HUDEP-2 (cell line): Measurements from ENCODE around the gene ZNF423.

Source experiments
- DNase-seq, 76 experiments: peaks; one replicate each; lab custom pipeline; 2025; ENCODE audit not compliant: unreplicated experiment in 76 of 76; lab: John Stamatoyannopoulos, UW

Gene ZNF423

DNA sequence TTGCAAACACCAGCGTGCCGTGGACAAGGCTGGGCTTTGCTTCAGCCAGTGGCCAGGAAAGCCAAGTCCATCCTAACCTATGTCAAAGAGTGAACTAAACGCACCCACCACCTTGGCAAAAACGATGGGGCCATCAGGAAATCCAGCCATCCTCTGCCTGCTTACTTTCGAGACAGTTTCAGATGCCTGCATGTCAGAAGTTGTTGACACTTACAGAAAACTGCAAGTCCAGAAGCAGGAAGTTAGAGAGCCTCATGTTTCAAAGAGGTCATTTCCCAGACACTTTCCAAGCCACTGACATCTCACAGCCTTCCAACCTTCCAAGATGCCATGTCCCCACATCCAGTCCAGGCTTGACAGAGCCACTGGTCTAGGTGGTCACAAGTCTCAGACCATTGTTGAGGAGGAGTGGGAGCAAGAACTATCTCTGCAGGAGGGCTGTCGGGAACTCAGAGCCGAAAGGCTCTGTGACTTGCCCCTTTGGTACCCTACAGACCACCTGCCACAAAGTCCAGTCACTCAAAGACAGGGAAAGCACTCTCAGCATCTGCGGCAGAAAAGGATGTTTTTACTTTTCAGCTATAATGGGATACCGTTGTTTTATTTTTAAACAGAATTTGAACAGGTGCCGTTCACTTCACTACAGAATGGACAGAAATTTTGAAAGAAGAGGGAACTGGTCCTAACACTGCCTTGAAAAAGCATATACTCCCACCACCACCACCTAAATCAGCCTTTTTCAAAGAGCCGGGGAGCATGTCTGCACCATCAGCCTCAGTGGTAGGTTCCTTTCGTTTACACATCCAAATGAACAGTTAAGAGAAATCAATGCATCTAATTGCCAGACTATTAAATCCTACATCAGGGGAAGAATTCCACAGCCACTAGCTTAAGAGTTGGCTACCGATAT lies 5.1 kb downstream of the ZNF423 start:
- DNase-seq = no peak

DNA sequence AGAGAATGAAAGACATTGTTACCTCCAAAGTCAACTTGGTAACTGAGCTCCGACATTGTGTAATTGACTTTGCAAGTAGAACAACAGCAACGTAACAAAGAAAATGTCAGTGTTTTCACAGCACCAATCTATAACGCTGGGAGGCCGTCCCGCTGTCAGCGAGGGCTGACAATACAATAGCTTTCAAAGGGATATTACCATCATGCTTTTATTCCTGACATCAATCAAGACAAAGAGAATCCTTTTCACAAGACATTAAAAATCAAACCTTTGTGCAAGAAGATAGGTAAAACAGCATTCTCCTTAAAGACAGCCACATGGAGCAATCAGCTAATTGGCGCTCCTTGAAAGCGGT lies 6.2 kb downstream of the ZNF423 start:
- DNase-seq = no peak

DNA sequence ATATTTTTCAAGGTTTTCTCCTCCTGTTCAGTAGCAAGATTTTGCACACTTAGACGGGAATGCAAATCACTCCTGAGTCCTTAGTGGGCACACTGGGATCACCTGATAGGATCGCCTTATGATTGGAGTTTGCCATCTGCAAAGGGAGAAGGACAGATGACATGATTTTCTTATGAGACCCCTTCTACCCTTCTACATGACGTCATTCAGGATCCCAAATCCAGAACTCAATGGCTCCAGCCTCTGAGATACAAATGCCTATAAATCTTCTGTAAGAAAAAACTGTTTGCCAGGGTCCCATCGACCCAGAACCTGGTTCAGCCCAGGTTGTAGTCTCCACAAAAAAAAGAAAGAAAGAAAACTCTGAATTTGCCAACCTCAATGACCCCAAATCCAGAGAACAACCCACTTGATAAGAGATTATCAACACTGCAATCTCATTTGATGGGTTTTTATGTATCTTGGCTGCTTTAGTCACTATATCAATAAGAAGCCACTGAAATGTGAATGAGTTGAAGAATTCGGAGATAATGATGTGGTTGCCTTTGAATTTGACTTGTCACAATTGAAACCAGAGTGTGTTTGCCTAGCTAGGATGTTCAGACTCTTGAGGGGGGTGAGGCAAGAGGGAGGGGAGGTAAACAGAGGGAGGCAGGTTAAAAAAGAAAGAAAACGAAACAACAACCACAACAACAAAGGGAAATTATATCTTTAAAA lies 6.7 kb downstream of the ZNF423 start:
- DNase-seq = no peak

DNA sequence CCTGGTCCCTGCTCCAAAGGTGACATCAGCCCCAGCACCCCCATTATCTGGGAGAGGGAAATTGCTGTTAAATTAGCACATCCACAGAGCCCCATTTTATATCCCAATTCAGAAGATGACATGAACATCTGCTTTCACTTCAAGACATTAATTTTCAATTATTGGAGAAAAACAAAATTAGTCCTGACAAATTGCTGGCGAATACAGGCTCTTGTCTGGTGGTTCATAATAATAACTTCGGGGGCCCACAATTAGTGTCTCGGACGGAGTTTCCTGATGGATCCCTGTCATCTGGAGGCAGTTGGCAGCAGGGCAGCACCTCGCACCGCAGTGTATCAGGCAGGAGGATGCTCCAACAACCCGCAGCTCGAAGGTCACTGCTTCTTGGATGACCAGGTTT lies 7.4 kb downstream of the ZNF423 start:
- DNase-seq = no peak

DNA sequence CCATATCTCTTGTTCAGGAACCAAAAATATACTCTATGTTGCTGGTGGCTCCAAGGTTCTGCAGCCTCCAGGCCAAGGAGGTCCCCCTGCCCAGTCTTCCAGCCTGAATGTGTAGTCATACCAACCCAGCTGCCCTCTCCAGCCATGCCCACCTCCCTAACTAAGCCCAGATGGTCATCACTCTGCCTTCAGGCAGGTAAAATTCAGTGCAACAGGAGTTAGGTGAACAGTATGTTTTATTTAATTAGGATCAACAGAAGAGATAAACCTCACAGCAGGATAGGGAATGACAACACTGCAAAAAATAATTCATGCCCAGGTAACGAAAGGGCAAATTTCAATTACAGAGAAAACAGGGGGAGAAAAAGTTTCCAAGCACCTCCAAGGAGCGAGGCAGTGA lies 9.1 kb downstream of the ZNF423 start:
- DNase-seq = no peak

DNA sequence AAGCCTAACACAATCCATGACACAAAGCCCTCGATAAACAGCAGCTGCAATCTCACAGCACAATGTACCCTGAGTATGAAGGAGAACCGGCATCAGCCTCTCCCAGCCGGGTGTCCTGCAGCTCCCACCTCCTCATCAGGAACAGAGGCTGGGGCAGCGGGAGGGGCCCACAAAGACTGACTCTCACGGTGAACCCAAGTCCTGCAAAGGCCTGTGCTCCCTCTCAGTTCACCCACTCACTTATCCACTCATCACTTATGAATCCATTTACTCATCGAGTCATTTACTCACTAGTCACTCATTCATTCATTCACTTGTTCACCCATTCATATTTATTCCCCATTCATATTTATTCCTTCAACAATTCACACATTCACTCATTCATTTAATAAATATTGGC lies 11.6 kb downstream of the ZNF423 start:
- DNase-seq = no peak

DNA sequence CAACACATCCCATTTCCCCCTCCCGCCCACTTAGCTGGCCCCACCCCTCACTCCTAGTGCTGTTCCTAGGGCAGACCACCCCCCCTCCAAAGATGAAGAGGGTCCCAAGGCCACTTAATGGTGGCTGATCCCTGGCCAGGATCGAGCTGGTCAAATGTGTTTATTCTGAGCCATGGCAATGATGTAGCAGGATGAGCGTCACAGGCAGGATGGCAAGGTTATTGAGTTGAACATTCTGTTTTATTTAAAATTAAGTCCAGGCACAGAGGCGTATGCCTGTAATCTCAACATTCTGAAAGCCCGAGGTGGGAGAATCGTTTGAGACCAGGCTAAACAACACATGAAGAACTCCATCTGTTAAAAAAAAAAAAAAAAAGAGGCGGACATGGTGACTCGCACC lies 12.2 kb downstream of the ZNF423 start:
- no peak for DNase-seq

DNA sequence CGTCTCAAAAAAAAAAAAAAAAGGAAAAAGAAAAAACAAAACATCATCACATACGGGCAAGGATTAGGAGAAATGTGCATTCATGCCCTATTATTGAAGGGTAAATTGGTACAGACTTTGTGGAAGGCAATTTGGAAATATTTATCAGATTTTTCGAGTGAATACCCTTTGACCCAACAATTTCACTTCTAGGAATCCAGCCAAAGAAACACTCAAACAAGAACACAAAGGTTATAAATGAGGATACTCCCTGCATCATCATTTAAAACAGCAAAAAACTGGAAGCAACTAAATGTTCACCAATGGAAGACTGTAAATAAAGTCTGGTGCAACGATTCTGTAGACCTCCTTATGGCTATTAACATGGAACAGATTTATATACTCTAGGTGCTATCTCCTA lies 12.9 kb downstream of the ZNF423 start:
- no peak for DNase-seq

DNA sequence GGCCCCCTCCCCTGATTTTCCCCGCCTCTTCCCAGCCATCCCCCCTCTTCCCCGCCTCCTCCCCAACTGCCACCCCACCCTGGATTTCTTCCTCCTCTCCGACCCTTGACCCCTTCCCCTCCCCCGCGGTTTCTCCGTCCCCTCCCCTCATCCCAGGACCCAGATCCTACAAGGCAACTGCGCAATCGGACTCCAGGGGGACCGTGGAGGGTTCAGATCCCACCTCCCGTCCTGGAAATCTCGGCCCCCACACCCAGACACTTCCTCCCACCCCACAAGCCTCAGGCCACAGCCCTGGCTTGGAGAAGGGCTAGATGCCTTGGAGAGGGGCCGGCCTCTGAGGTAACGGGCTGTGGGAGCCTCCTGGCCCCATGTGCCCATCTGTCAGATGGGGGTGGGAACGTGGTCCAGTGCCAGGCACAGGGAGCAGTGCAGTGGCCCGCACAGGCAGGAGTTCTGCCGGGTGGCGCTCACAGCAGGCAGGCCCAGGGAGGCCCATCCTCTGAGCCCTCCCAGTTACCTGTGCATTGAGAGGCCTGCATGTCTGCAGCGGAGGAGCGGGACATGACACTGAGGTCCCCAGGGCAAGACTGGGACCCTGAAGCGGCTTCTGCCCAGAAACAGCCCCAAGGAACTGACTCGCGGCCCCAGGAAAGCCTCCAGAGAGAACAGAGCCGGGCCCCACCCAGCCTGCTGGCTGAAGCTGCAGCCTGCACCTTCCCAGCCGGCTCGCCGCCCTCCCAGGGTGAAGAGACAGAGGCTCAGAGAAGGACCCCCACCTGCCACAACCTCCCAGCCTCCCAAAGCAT lies 16.7 kb downstream of the ZNF423 start:
- no peak for DNase-seq

DNA sequence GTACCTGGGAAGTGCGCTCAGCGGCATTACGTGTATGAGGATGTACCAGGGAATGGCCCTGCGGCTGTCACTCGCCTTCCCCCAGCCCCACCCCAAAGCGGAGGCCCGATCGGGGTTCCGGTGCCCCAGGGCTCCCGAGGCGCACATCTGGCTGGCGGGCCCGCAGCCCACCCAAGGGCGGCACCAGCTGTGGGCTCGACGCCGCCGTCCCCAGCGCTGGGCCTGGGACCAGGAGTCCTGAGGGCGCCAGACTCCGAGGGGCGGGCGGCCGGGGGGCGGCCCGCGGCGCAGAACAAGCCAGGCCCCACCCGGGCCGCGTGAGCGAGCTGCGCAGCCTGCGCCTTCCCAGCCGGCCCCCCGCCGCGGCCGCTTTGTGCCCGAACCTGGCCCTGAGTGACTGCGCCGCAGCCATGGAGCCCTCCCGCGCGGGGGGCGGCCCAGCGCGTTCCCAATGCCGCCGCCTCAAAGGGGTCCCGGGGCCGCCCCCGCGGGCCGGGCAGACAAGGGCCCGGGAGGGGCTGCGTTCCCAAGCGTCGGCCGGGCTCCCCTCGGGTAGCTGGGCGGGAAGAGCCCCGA lies 17.4 kb downstream of the ZNF423 start:
- DNase-seq = no peak

DNA sequence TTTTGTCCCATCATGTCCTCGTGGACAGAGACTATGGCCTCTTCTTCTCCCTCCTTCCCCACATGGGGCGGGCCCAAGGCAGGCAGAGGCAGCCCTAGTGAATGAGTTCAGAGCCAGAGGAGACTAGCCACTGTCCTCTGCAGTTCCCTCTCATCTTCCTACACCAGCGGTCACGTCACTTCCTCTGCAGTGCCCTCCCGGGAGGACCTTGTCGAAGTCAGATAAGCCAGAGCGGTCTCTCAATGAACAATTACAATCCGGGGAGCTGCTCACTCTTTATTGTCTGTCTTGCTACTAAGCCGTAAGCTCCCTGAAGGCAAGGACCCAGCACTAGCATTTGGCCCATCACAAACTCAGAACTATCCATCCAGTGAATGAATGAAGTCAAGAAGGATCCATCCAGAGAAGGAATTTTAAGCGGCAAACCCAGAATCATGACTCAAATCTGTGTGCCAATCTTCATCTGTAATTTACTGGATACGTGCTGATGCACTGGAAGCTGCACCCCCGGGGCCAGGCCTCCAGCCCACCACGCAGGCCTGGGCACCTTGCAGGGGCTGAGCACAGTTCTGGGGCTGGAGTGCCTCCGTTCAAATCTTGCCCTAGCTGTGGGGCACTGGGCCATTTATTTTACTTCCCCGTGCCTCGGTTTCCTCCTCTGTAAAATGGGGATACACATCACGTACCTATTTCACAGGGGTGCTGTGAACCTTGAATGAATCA lies 18.1 kb downstream of the ZNF423 start:
- DNase-seq = no peak

DNA sequence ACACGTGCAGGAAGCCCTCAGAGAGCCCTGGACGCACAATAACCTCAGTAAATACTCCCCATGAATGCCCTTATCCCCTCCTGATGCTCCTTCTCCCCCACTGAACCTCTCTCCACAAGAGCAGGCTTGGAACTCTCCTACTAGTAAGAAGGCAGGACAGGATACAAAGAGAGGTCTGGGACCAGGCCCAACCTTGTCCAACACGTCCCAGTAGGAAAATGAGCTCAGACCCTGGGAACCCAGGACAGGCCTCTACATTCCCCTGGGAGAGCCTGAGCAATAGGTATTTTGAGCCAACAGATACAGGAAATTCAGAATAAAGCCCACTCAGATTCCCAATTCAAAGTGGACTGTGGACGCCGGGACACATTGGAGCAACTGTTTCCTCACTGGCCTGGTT lies 19.2 kb downstream of the ZNF423 start:
- DNase-seq = no peak

DNA sequence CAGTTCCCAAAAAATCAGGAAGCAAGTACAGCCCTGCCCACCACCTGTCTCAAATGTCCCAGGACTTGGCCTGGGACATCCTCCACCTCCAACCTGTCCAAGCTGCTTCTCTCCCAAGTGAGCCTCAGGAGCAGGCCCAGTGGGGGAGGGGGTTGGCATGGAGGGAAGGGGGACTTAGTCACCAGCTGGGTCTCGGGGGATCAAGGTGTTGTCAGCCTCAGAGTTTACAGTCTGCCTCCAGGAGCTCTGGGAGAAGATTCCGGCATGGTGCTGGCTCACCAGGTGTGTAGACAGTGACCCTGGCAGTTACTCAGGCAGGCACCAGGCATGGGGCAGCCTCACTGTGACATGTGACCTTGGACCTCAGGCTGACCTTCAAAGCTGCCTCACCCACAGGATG lies 19.7 kb downstream of the ZNF423 start:
- DNase-seq = no peak

DNA sequence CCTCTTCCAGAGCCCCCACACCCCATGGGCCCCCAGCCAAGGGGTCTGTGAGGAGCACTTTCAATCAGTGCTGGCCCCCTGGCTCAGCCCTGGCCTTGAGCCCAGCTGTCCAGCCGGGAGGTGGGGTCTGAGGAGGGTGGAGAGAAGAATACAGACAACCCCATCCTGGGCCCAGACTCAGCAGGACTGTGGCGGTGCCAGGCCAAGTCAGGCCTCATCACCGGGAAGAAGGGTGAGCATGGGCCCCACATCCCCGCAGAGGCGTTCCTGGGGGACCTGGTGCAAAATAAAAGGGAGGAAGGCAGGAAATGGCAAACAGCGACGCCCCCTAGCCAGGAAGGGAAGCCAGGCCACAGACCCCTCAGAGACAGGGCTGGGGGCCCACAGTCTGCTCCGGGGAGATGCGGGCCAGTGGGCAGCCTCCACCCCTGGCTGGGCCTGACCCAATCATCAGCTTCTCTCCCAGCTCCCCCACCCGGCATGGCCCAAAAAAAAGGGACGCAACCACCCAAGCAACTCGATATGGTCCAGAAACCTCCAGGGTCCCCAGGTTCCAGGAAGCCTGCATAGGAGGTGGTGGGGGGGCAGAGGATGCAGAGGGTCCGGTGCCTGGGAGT lies 20.6 kb downstream of the ZNF423 start:
- DNase-seq = no peak

DNA sequence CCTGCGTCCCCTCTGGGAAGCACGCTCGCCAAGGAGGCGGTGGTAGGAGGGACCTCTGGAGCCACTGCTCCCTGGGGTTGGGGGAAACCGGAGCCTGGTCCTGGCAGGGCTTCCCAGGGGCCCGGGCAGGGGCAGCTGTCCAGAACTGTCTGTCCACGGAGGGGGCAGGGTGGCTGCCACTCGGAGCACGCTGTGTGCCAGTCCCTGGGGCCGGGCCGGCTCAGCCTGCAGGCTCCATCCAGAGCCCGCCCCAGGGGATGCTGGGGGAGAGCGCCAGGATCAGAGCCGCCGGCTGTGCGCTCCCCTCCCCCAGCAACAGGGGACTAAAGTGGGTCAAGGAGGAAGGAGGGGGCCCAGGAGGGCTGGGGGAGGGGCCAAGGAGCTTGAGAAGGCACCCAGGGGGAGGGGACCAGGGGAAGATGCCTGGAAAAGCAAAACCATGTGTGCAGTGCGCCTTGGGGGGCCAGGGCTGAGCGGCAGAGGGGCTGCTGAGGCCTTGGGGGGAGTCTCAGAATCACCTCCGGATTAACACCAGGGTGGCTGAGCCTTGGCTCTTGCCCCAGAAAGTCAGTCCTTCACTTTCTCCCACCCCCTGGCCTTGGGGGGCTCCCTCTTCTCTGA lies 21.3 kb downstream of the ZNF423 start:
- DNase-seq = no peak

DNA sequence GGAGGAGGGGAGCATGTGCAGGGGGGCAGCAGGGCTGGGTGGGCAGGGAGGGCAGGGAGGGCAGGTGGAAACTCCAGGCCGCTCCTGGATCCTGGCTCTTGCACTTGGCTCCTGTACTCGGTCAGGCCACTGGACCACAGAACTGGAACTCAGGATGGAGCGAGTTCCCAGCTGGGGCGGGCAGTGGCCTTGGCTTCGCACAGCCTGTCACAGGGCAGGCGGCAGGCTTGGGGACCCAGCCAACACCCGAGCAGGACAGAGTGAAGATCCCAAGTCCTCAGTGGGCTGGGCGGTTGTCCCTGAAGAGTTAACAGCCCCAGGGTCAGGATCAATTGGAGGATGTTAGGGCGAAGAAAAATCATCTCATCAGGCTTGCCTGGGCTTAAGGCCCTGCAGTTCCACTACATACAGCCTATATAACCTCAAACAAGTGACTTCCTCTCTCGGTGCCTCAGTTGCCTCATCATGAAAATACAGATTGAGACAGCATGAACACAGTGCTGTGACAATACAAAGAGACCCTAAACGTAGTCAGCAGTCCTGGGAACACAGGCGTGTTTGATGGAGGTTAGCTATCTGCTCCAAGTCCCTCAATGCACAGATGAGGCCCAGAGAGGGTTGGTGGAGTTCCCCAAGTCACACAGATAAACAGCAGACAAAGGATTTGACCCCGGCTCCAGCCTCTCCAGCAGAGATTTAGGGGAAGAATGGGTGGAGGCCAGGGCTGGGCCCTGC lies 21.9 kb downstream of the ZNF423 start:
- DNase-seq = no peak

DNA sequence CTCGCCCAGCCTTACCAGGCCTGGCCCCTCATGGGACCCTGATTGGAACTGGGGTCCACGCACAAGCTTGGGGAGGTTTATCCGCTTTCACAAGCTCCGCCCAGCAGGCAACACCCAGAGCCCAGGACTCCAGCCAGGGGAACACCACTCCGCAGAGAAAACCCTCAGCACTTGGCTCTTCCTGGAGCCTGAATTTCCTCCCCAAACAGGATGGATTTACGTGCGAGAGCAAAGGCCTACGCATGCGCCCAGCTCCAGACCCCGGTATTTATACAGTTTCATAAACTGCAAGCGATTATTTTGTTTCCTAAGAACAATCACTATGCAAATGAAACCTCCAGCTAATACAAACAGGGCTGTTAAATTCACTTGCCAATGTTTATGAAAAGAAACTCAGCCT lies 22.8 kb downstream of the ZNF423 start:
- DNase-seq = no peak

DNA sequence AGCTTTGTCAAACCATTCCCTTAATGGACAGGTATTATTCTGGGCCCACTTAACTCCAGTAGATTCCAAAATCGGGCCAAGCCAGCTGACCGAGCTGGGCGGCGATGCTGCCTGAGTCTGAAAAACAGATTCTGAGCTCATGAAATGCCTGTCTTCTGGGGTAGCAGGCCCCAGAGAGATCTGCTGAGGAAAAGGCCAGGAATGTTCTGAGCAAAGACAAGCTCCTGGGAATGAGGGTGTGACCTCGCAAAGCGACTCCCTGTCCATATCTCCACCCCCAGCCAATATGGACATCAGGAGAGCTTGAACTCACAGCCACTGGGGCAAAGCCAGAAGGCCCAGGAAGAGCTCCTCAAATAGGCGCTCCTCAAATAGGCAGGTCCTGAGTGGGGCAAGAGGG lies 23.7 kb downstream of the ZNF423 start:
- no peak for DNase-seq

DNA sequence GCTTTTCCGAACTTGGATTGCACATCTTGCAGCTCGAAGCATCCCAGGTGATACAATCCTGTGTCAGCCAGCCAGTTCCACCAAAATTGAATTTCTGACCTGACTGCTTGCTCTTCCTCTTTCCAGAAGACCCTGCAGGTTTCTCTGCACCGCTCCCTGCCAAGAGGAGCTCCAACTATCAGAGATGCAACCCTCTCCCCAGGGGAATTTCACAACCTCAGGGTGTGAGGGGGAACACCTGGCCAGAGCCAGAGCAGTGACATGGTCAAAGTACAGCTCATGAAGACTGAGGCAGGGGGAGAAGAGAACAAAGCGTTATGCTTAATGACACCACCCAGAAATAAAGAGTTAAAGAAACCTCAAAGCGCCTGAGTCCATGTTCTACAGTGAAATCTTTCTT lies 25.0 kb downstream of the ZNF423 start:
- DNase-seq = no peak
